Activated CD8-positive, alpha-beta memory T cell treated with anti-CD3 and anti-CD28 coated beads for 1 hour (primary cell): ENCODE results near the gene SLC25A29.
"Not testable (repeated sequence)": the region's sequence is repeated elsewhere in the genome, so short reads cannot be mapped to it uniquely, and the experiment has no call there.

ENCODE experiments used
- DNase-seq, 2 donors: peaks; one replicate each; pipeline ENCODE4 v3.0.0-alpha.2; 2020; ENCODE audit warnings: low read depth in 1 of 2; ENCODE audit errors: extremely low read depth in 1 of 2

SLC25A29 gene, protein sequence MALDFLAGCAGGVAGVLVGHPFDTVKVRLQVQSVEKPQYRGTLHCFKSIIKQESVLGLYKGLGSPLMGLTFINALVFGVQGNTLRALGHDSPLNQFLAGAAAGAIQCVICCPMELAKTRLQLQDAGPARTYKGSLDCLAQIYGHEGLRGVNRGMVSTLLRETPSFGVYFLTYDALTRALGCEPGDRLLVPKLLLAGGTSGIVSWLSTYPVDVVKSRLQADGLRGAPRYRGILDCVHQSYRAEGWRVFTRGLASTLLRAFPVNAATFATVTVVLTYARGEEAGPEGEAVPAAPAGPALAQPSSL

DNA sequence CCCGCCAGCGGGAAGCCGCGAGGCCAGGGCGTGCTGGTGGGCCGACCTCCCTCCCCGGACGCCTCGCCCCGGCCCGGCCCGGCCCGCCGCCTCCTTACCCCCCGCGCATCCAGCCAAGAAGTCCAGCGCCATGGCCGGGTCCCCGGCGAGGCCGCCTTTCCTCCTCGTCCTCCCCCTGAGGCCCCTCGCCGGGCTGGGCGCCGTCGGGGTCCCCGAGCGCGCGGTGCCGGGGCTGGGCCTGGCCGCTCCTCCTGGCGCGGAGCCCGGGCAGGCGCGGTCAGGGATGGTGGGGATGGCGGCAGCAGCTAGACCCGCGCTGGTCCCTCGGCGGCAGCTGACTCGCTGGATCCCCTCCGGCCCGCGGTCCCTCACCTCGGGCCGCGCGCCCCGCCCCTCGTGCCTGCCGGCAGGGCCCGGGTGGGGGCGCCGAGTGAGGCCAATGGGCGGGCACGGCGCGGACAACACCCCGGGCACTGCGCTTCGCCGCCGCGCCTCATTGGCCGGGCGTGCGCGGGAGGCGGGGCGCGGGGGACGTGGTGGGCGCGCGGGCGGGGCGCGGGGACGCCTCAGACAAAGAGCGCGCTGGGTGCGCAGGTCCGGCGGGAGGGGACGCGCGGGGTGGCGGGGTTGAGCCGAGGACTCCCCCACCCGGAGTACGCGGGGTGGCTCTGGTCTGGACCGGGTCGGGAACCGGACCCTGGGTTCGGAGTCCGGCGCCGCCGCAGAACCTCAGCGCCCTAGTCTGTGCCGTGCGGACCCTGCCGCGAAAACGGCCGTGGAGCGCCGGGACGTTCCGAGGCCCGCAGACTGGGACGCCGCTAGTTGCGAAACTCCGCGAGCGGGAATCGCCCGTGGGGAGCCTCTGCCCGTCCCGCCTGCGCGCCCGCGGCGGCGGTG lies at the start of gene SLC25A29:
Gene SLC25A29 (minus strand): TSS at position 344 of the 897 bp plus-strand sequence. CDS start 212 bp downstream, at position 132.
- DNase-seq, result peak in 1 of 2 donors; percentile 67

DNA sequence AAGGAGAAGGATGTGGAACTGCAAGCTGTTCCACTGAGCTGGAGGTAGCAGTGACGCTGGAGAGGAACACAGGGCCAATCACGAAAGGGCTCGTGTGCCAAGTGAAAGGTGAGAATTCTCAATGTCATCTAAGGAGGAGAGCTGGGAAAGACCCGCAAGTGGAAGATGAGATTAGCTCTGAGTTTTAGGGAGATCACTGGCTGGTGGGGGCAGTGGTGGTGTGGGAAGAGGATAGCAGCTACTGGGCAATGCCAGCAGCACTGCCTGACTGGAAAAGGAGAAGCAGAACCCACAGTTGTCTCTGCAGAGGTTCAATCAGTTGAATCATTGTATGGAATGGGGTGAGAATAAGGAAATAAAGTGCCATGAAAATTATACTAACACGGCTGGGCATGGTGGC lies 44.7 kb upstream of the SLC25A29 start:
- no peak for DNase-seq

DNA sequence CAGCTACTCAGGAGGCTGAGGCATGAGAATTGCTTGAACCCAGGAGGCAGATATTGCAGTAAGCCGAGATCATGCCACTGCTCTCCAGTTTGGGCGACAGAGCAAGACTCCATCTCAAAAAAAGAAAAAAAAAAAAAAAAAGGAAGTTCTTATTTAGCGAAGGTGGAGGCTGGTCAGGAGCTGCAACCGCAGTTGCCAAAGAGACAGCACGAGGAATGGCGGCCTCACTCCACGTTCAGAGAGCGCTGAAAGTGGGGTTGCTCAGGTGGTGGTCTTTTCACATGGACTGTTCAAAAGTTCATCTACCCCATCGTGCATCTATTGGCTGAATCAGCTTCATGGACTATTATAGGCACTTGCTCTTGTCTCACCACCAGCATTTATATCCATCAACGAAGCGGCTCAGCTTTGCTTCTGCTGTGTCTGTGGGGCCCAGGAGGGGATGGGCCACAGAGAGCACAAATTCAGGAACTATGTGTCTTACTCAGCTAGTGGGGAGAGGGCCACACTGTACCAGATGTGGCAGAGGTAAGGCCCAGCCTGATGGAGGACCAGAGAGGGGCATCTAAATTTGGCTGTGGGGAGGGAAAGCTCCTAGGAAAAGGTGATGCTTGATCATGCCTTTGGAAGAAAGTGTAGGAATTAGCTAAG lies 44.2 kb upstream of the SLC25A29 start:
- DNase-seq, result no peak

DNA sequence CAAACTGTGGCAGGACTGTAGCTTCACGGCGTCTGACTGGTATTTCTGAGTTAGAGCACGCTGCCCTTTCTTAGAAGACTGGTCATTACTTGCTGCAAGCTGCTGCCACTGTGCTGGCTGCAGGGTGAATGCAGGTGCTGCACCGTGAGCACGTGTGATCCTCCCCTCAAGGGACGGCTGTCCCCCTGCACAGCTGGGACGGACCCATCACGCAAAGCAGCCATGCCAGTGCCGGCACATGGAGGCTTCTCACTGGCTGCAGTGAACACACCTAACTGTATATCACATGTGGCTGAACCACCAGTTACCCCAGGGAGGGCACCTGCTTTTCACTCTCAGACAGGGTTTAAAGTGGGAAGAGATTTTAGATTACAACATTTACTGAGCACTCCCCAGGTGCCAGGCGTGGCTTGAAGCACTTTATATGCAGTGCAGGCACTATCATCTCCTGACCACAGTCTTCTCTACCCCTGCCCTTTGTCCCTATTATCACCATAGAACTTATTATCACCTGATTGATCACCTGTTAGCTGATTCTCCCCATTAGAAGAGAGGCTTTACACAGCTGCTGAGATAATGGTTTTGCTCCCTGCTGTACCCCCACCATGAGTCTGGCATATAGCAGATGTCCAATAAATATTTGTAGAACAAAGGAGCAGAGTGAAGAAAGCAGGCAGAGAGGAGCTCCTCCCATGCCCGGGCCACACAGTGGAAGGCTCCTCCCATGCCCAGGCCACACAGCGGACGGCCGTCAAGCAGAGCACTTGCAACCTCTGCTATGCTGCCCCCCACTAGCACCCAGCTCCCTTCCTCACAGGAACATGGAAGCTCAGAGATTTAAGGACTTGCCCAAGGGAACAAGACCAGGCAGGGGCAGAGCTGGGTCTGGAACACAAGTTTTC lies 42.8 kb upstream of the SLC25A29 start:
- no peak for DNase-seq

DNA sequence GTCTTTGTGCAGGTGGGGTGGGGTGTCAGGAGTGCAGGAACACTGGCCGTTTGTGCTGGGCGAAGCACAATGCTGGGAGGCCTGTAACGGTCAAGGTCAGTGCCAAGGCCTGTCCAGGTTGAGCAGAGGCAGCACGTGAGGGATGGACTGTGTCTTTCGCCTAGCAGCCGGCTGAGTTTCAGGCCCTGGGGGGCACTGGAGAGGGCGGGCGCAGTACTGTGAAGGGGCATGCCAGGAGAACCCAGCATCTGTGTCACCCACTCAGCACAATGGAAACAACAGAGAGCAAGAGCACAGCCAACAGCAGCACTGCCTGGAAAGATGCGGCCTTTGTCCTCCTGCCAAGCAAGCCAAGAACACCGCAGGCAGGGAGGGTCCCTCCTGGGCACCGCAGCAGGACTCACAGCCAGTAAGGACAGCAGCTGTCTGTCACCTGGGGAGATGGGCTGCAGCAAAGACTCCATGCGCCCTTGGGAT lies 42.0 kb upstream of the SLC25A29 start:
- no peak for DNase-seq

DNA sequence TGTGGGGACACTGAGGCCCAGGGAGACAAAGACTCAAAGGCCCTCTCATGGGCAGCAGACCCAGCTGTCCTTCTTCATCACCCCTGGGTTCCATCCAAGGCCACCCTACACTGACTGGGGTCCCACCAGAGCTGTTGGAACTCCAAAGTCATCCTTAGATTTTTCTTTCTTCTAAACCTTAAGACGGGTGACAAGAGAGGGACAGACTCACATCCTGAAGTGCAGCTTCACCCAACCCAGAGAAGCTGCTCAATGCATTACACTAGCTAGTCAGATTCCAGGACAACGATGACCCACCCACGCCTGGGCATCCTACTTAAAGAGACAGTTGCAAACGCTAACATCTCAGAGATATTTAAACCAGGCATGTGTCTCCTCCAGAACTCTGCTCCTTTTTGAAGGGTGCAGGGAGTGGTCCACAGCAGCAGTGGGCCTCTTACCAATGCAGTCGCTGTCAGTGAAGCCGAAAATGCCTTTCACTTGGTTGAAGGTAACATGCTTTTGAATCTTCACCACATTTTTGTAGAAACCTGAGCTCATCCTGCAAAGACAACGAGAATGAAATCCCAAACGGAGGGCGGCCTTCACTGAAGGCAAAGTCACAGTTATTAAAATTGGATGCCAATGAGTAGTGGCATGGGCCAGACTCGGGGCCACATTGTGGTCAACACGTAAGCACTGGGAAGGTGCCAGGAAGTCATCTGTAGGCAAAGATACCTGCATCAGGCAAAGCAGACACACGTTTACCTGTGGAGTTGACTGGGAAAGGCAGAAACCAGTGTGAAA lies 40.3 kb upstream of the SLC25A29 start:
- no peak for DNase-seq

DNA sequence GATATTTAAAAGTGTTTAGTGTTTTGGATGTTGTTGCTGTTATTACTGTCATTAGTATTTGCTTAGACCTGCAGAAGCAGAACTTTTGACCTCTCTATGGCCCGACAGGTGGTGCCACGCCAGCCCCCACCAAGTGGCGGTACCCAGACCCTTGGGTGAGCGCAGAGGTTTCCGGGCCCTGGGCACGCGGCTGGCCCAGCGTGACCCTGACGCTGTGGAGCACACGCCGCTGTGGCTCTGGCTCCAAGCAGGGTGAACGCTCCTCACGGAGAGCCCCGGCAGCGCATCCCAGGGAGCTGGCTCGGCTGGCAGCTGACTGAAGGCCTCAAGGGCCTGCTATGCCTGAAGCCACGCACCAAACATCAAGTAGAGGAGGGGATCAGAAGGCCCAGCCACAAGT lies 39.5 kb upstream of the SLC25A29 start:
- no peak for DNase-seq

DNA sequence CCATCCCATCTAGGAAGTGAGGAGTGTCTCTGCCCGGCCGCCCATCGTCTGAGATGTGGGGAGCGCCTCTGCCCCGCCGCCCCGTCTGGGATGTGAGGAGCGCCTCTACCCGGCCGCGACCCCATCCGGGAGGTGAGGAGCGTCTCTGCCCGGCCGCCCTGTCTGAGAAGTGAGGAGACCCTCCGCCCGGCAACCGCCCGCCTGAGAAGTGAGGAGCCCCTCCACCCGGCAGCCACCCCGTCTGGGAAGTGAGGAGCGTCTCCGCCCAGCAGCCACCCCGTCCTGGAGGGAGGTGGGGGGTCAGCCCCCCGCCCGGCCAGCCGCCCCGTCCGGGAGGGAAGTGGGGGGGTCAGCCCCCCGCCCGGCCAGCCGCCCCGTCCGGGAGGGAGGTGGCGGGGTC lies 38.4 kb upstream of the SLC25A29 start:
- not testable (repeated sequence) for DNase-seq

DNA sequence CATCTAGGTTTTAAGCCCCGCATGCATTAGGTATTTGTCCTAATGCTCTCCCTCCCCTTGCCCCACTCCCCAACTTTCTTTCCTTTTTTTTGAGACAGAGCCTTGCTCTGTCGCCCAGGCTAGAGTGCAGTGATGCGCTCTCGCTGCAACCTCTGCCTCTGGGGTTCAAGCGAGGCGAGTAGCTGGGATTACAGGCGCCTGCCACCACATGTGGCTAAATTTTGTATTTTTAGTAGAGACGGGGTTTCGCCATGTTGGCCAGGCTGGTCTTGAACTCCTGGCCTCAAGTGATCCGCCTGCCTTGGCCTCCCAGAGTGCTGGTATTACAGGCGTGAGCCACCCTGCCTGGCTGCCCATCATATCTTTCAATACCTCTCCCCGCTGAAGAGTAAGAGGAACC lies 36.6 kb upstream of the SLC25A29 start:
- not testable (repeated sequence) for DNase-seq

DNA sequence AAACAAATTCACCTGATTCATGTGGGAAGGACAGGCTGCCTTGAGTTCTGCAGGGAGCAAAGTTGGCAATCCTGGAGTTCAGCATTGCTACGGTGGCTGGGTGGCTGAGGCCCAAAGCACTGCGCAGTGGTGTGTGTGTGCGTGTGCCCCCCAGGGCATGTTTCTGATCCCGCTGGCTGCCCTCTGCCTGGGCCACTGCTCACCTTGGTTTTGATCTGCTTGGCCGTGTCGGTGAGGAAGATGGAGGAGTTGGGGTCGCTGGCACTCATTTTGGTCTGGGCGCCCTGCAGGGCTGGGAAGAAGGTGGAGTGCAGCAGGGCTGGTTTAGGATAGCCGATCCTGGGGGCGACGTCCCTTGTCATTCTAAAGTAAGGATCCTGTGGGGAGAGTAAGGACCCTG lies 36.0 kb upstream of the SLC25A29 start:
- no peak for DNase-seq

DNA sequence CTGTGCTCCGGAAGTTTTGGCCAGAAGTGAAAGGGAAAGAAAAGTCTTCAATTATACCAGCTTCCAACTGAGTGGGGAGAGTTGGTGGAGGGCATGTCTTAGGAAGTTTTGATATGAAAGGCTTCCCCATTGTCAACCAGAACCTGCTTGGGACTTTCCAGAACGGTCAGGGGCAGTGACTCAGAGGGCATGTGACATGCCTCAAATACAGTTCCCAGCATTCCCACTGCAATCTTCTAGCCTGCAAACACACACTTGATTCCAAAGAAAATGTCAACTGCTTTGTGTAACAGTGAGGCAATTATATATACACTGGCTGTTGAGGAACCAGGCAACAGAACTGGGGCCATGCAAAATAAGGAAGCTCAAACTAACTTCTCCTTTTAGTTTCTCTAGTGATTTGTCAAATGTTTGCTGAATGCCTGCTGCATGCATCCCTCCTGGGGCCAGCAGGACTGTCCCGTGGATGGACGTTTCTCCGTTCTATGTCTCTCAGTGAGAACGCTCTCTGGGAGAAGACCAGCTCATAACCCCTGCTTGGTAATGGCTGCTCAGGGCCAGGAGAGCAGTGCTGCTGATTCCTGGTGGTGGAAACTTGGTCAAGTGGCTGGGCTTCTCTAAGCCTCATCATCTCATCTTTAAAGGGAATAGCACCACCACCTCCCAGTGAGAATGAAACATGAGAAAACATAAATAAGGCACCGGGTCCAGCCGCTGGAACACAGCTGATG lies 35.2 kb upstream of the SLC25A29 start:
- no peak for DNase-seq

DNA sequence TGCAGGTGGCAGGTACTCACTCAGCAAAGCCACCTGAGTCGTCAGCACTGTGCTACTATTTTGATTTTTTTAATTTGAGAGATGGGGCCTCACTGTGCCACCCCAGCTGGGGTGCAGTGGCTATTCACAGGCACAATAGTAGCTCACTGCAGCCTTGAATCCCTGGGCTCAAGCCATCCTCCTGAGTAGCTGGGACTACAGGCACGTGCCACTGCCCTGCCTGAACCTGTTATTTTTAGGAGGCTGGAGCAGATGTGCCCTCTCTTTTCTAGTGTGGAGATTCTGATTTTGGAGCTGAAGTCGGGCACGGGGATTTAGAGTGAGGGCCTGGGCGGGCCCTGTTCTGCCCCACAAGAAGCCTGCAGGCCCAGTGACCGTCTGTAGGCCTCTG lies 34.2 kb upstream of the SLC25A29 start:
- no peak for DNase-seq

DNA sequence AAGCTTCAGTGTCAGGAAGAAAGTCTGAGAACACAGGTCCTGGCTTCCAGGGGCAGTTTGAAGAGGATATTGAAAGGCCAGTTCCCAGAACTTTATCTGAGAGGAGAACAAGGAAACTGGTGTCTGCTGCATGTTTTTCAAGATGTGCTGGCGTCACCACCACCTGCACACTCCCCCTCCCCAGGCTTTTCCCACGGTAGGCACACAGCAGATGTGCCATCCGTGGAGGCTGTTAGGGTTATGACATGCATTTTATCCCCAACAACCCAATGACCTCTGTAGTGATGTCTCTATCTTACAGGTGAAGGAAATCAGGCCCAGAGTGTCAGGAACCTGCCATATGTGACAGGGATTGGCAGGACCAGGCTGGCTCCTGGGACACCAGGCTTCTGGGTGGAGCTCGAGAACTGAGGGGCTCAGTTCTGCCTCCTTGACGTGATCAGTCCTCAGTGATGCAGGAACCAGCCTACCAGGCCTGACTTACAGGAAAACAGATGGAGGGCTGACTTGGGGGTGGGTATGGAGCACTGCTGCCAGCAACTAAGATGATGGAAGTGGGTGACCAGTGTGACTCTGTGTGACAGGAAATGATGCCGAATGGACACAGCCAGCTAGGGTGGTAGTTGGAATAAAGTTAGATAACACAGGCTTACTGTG lies 33.6 kb upstream of the SLC25A29 start:
- no peak for DNase-seq

DNA sequence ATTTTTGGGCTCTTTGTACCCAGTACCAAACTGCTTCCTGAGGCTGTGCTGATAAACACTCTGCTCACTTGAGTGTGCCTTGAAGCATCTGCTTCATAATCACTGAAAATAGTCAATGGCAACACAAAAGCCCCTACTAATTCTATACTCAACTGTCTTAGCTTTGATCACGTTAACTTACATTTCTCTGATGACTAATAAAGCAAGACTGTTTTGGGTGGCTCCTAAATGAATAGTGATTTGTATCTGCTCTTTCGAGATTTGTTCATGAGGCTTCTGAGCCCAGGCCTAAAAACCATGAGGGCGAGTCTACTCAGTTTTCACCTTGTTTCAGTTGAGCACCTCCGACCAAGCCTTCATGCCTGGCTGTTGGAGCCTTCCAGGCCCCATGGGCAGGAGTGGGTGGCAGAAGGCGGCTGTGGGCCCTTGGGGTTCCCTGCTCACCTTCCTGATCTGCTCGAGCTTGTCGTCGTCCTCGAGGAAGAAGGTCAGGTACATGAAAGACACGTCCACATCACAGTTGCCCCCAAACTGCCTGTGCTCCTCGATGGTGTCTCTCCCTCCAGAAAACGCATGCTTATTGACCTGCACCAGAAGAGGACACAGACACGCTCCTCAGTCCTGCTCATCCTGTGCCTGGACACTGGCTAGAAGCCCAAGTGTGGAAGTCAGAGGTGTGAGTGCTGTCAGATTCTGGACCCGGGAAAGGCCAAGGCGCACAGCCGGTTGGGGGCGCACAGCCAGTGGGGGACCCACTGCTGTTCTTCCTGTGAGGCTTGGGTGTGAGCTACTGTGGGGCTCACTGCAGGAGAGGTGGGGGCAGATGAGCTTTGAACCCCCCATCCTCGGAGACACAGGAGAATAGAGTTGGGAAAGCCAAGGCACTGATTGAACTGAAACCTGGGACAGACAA lies 30.6 kb upstream of the SLC25A29 start:
- DNase-seq, result no peak

DNA sequence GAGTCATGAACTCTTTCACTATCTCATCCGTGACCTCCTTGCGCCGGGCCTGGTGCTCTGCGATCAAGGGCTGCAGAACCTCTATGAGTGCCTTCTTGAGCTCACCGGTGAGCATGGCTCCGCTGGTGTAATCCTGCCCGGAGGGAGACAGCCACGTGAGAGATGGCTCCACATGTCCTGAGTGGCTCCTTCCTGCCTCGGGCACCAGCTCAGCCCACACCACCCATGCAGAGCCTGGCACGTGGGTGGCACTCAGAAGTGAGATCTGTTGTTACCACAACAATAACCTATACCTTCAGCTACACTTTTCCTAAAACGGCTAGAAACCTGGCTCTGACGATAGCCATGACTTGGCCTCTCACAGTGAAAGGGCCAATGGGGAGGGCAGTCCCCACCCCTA lies 28.7 kb upstream of the SLC25A29 start:
- DNase-seq, result no peak

DNA sequence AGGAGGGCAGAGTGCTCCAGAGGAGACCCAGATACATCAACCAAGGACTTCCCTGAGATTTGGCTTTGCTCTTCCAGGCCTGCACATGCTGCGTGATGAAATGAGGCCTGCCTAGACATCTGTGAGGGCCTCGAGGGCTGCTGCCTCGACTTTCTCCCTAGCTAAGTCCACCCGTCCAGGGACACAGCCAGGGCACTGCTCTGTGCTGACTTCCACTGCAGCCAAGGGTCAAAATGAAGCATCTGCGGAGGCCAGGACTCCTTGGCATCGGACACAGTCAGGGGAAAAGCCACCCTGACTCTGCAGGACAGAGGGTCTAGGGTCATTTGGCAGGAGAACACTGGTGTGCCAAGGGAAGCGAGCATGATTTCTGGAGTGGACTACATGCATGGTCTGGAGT lies 27.6 kb upstream of the SLC25A29 start:
- no peak for DNase-seq

DNA sequence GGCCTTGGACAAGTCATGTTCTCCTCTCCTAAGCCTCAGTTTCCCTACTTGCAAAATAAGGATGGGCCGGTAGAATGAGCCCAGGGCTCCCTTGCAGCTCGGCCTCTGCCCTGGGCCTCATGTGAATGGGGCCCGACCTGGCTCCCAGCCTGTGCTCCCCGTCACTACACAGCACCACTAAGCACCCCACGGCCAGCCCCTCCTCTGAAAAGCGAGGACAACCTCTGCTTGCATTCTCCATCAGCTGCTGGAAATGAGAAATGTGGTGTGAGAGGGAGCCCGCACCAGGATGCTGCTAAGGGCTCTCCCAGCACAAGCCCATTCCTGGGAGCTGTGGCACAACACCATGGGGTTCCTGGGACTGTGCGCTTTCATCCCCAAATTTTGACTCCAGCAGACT lies 27.1 kb upstream of the SLC25A29 start:
- no peak for DNase-seq
